ENCODE measurements around the gene WDCP.
"Not testable (repeated sequence)": the region's sequence is repeated elsewhere in the genome, so short reads cannot be mapped to it uniquely, and the experiment has no call there.

WDCP gene

GRCh38 chr2:24021122-24021998, 25.8 kb downstream of the WDCP start:
- DNase-seq: no peak

- no peak for DNase-seq
These were observed 26.9 kb downstream of the WDCP start for GRCh38 chr2:24020244-24020643.

GRCh38 chr2:24019729-24020128, 27.5 kb downstream of the WDCP start:
- no peak for DNase-seq

- no peak for DNase-seq
These were observed 28.9 kb downstream of the WDCP start for GRCh38 chr2:24018241-24018640.

- DNase-seq: no peak
These were observed 29.5 kb downstream of the WDCP start for GRCh38 chr2:24017711-24018110.

- no peak for DNase-seq
These were observed 30.1 kb downstream of the WDCP start for GRCh38 chr2:24016853-24017703.

GRCh38 chr2:24016376-24016761, 30.8 kb downstream of the WDCP start:
- no peak for DNase-seq

GRCh38 chr2:24015562-24016375, 31.4 kb downstream of the WDCP start:
- no peak for DNase-seq

- not testable (repeated sequence) for DNase-seq
These were observed 32.3 kb downstream of the WDCP start for GRCh38 chr2:24014902-24015301.

- no peak for DNase-seq
These were observed 34.5 kb downstream of the WDCP start for GRCh38 chr2:24012521-24013188.

- DNase-seq: no peak
These were observed 35.7 kb downstream of the WDCP start for GRCh38 chr2:24011250-24012104.

- no peak for DNase-seq
These were observed 36.5 kb downstream of the WDCP start for GRCh38 chr2:24010477-24011249.

- no peak for DNase-seq
These were observed 37.3 kb downstream of the WDCP start, which contains the start of gene MFSD2B for GRCh38 chr2:24009680-24010476. MFSD2B (plus strand) TSS chr2:24010085; CDS start chr2:24010097, 12 bp downstream.

GRCh38 chr2:24009367-24009679, 37.9 kb downstream of the WDCP start:
- DNase-seq: no peak

GRCh38 chr2:24008672-24009366, 38.4 kb downstream of the WDCP start:
- DNase-seq: no peak

- DNase-seq: no peak
These were observed 39.5 kb downstream of the WDCP start for GRCh38 chr2:24007693-24008092.

- DNase-seq: no peak
These were observed 52.6 kb downstream of the WDCP start for GRCh38 chr2:23994567-23994966.

GRCh38 chr2:23993736-23994269, 53.4 kb downstream of the WDCP start:
- DNase-seq: no peak

- no peak for DNase-seq
These were observed 54.3 kb downstream of the WDCP start for GRCh38 chr2:23992931-23993330.
